ENCODE measurements around the gene GNB1L.

The GNB1L gene

DNA sequence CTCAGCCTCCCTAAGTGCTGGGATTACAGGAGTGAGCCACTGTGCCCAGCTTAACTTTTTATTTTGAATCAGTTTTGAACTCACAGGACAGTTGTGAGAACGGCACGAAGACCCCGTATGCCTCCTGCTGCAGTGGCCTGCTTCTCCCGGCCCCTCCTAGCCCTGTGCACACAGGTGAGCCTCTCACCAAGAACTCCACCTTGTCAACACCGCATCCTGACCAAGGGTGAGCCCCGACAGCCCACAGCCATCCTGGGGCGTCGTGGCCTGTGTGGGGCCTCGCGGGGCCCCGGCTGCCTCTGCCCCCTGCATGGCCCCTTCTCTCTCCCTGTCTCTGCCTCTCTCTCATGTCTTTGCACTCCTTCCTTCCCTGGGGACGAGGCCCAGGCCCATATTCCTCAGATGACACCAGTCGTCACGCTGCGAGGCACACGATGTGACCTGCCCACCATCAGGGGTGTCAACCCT is 38.8 kb downstream of the GNB1L start:
- TF ChIP-seq, protein P1, sequence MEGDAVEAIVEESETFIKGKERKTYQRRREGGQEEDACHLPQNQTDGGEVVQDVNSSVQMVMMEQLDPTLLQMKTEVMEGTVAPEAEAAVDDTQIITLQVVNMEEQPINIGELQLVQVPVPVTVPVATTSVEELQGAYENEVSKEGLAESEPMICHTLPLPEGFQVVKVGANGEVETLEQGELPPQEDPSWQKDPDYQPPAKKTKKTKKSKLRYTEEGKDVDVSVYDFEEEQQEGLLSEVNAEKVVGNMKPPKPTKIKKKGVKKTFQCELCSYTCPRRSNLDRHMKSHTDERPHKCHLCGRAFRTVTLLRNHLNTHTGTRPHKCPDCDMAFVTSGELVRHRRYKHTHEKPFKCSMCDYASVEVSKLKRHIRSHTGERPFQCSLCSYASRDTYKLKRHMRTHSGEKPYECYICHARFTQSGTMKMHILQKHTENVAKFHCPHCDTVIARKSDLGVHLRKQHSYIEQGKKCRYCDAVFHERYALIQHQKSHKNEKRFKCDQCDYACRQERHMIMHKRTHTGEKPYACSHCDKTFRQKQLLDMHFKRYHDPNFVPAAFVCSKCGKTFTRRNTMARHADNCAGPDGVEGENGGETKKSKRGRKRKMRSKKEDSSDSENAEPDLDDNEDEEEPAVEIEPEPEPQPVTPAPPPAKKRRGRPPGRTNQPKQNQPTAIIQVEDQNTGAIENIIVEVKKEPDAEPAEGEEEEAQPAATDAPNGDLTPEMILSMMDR (IDR thresholded peaks at IDR 0.05; ENCODE audit: extremely low read depth, missing control alignments): no peak
- no peak for DNase-seq (ENCODE audit: low spot score)

DNA sequence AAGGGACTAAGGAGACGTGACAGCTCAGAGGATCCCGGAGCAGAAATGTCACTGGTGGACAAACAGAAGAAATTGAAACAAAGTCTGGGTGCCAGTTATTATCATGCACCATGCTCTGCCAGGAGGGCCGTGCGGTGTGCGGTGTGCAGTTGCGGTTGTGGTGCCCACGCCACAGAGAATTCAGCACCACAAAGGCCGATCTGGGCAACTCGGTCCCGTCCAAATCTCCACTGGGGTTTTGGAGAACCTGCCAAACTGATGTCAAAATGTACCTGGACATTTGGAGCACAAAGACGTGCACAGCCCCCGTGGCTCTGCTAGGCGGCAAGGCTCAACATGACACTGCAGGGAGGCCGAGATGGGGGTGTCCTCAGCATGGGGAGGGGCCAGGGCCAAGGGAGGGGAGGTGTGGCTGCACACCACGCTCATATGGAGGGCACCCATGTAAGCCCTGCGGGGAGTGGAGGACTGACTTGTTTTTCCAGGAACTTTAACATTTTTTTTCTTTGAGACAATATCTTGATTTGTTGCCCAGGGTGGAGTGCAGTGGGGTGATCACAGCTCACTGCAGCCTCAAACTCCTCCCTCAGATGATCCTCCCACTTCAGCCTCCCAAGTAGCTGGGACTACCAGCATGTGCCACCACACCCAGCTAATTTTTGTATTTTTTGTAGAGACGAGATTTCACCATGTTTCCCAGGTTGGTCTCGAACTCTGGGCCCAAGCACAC is 39.4 kb downstream of the GNB1L start:
- TF ChIP-seq, protein P1 (IDR thresholded peaks at IDR 0.05; ENCODE audit: extremely low read depth, missing control alignments): no peak
- DNase-seq (ENCODE audit: low spot score): no peak

DNA sequence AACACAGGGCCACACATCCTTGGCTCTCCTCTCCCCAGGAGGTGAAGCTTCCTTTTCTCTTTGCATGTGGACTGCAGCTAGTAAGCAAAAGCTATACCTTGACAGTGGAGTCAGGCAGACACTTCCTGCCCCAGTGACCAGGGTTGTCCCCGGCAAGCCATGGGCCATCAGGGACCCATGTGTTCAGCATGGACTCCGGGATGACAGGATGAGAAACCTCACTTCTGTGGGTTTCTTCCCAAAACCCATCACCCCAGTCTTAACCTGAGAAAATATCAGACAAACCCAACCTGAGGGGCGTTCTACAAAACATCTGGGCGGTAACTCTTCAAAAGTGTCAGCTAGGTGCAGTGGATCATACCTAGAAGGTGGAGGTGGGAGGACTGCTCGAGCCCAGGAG is 40.2 kb downstream of the GNB1L start:
- no peak for DNase-seq (ENCODE audit: low spot score)
- TF ChIP-seq, protein P1 (IDR thresholded peaks at IDR 0.05; ENCODE audit: extremely low read depth, missing control alignments): no peak

DNA sequence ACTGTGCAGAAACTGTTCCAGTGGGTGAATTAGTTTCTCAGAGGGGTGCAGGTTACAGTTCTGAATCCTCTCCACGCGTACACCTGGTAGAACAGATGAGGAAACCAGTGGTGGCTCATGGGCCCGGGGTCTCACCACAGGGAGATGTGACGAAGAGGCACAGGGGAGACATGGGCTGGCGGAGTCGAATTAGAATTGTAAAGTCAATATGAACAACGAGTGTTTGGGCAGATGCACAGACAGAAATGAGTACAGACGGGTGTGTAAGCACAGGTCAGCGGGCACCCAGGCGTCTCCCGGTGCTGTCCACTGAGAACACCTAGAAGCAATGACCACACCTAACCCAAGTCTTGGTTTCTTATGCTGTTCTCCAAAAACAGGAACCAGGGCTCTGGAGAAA is 41.8 kb downstream of the GNB1L start:
- TF ChIP-seq, protein P1 (IDR thresholded peaks at IDR 0.05; ENCODE audit: extremely low read depth, missing control alignments): no peak
- no peak for DNase-seq (ENCODE audit: low spot score)

DNA sequence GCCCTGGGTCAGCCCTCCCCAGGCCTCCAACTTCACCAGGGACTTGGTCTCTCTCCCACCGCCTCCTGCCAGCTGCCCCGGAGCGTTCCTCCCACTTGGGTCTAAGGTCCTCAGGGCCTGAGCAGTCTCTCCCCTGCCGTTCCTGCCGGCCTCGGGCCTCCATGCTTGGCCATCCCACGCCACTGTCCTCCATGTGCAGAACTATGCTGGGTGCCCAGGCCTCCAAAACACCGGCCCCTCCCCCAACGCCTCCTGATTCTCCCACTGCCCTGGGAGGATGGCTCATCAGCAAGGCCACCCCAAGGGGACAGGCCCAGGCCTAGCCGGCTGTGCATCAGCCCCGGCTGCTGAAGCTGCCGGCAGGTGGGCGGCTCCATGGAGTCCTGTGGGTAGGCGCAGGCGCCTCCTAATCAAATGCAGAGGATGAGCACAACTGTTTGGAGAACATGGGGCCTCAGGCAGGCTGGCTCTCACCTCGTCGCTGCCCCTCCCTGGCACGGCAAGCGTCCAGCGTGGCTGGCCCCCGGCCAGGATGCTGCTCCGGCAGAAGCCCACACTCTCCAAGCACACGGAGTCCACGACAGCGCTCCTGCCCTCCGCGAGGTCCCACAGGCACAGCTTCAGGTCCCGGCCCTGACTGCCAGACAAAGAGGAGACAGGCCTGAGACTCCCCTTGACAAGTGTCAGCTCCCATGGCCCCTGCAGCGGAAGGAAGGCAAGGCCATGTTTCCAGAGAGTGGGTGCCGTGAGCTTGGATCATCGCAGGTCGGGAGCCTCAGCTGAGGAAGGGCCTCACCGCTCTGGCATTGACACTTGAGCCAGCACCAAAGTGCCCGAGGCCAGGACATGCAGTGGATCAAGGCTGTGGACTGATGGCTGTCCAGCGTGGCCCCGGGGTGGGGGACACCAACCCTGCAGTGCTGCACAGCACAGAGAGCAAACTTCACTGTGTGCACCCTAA is 42.6 kb downstream of the GNB1L start:
- TF ChIP-seq, protein P1 (IDR thresholded peaks at IDR 0.05; ENCODE audit: extremely low read depth, missing control alignments): no peak
- no peak for DNase-seq (ENCODE audit: low spot score)

DNA sequence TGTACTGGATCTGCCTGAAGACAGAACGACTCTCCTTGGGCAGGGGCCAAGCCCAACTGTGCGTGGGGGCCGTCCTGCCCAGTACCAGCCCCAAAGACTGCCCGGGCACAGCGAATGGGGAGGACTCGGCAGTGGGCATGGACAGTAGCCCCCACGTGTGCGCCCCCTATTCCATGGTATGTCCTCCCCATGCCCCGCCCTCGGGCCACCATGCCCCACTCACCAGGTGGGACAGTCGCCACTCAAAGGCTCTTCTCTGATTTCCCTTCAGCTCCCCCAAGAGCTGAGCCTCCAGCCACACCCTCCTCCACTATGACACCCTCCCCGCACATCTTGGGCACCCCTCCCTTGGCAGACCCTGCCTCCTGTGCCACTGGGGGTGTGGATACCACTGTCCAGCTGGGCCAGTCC is 43.5 kb downstream of the GNB1L start:
- TF ChIP-seq, protein P1 (IDR thresholded peaks at IDR 0.05; ENCODE audit: extremely low read depth, missing control alignments): no peak
- DNase-seq (ENCODE audit: low spot score): no peak

Measured in GM20000 (cell line).